Measurements from ENCODE around the gene ADAMTSL2. TPM values are rescaled to one million over a fixed set of nuclear protein-coding genes. Genes with fewer than 3 reads are reported as not detected.

ADAMTSL2 gene
- polyA plus RNA-seq, 3 donors: 1.4 to 2.5 (median 1.9) TPM

Other genes starting within 250 kb of the ADAMTSL2 start
- gene SURF6, start 198.5 kb upstream of the ADAMTSL2 start, polyA plus RNA-seq (ENCODE audit: insufficient read length in 3 of 3): 10 to 100 TPM; 21.2 to 31.3 (median 29.9) TPM
- 10 to 100 TPM; 22.9 to 32.5 (median 29.2) TPM for gene MED22, start 186.6 kb upstream of the ADAMTSL2 start, polyA plus RNA-seq (ENCODE audit: insufficient read length in 3 of 3)
- 1,000 to 10,000 TPM; 2,380 to 2,771 (median 2,510) TPM for gene RPL7A, start 186.5 kb upstream of the ADAMTSL2 start, polyA plus RNA-seq (ENCODE audit: insufficient read length in 3 of 3)
- 10 to 100 TPM; 43.6 to 52.8 (median 52.4) TPM for gene SURF1, start 178.2 kb upstream of the ADAMTSL2 start, polyA plus RNA-seq (ENCODE audit: insufficient read length in 3 of 3)
- gene SURF2, start 178.2 kb upstream of the ADAMTSL2 start, polyA plus RNA-seq (ENCODE audit: insufficient read length in 3 of 3): 10 to 100 TPM; 21.6 to 26.3 (median 25.3) TPM
- gene SURF4, start 158.6 kb upstream of the ADAMTSL2 start, polyA plus RNA-seq (ENCODE audit: insufficient read length in 3 of 3): 100 to 1,000 TPM; 161 to 181 (median 175) TPM
- gene STKLD1, start 158.3 kb upstream of the ADAMTSL2 start, polyA plus RNA-seq (ENCODE audit: insufficient read length in 3 of 3): 1 to 10 TPM; 4.3 to 5.4 (median 4.4) TPM
- 10 to 100 TPM; 25.2 to 33.4 (median 28.9) TPM for gene REXO4, start 116.7 kb upstream of the ADAMTSL2 start, polyA plus RNA-seq (ENCODE audit: insufficient read length in 3 of 3)
- gene ADAMTS13, start 112.3 kb upstream of the ADAMTSL2 start, polyA plus RNA-seq (ENCODE audit: insufficient read length in 3 of 3): 10 to 100 TPM in 2 of 3 donors, 1 to 10 TPM in 1; 8.5 to 14.6 (median 11.5) TPM
- gene CACFD1, start 74.7 kb upstream of the ADAMTSL2 start, polyA plus RNA-seq (ENCODE audit: insufficient read length in 3 of 3): 10 to 100 TPM; 23.5 to 35.8 (median 32.8) TPM
- 1 to 10 TPM; 1.3 to 1.6 (median 1.6) TPM for gene SLC2A6, start 55.6 kb upstream of the ADAMTSL2 start, polyA plus RNA-seq (ENCODE audit: insufficient read length in 3 of 3)
- under 1 TPM in 1 of 3 donors, not detected in 2; 0.30 TPM for gene MYMK, start 9.7 kb upstream of the ADAMTSL2 start, polyA plus RNA-seq (ENCODE audit: insufficient read length in 3 of 3)
- gene FAM163B, start 74.7 kb downstream of the ADAMTSL2 start, polyA plus RNA-seq (ENCODE audit: insufficient read length in 3 of 3): under 1 TPM in 2 of 3 donors, not detected in 1; 0.17 to 0.39 TPM
- gene DBH, start 101.7 kb downstream of the ADAMTSL2 start, polyA plus RNA-seq (ENCODE audit: insufficient read length in 3 of 3): 1 to 10 TPM in 2 of 3 donors, under 1 TPM in 1; 0.95 to 1.6 (median 1.0) TPM
- 10 to 100 TPM in 2 of 3 donors, 1 to 10 TPM in 1; 7.6 to 13.3 (median 12.3) TPM for gene SARDH, start 203.6 kb downstream of the ADAMTSL2 start, polyA plus RNA-seq (ENCODE audit: insufficient read length in 3 of 3)

Measured in renal cortex interstitium (tissue), 3 donors.